ENCODE results near the gene SEC61G.

The SEC61G gene

DNA sequence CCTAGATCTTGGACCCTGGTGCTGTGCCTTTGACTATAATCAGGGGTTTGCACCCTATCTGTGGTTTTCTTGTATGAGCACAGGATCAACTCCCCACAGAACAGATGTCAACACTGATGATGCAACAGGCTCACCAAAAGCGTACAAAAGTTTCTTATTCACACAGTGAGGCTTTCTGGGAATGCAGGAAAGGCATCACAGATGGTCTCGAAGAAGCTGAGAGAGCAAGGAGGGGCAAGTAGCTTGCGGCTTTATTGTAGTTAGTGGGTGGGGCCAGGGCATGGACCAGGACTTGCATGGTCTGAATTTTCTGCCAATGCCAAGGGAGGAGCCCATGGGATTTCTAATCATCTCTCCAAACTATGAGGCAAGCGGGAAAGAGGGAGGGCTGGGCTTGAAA is 46.2 kb downstream of the SEC61G start:
- H3K27ac ChIP-seq (ENCODE audit: low read length): no peak overlapping the region
- TF ChIP-seq, protein P1, sequence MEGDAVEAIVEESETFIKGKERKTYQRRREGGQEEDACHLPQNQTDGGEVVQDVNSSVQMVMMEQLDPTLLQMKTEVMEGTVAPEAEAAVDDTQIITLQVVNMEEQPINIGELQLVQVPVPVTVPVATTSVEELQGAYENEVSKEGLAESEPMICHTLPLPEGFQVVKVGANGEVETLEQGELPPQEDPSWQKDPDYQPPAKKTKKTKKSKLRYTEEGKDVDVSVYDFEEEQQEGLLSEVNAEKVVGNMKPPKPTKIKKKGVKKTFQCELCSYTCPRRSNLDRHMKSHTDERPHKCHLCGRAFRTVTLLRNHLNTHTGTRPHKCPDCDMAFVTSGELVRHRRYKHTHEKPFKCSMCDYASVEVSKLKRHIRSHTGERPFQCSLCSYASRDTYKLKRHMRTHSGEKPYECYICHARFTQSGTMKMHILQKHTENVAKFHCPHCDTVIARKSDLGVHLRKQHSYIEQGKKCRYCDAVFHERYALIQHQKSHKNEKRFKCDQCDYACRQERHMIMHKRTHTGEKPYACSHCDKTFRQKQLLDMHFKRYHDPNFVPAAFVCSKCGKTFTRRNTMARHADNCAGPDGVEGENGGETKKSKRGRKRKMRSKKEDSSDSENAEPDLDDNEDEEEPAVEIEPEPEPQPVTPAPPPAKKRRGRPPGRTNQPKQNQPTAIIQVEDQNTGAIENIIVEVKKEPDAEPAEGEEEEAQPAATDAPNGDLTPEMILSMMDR (IDR thresholded peaks at IDR 0.05; ENCODE audit: low read depth, low read length): no peak
- TF ChIP-seq EZH2phosphoT487 (IDR thresholded peaks at IDR 0.05; ENCODE audit: low read depth): no peak
- H3K36me3 ChIP-seq (replicated peaks; ENCODE audit: low read depth, low read length): no peaks in the 10 kb centered on the region
- no peaks in the 10 kb centered on the region for H3K4me1 ChIP-seq (ENCODE audit: low read length)
- H3K9me3 ChIP-seq (ENCODE audit: insufficient read depth, low read length): no peaks in the 10 kb centered on the region; the same call in 1 of the 2 replicates
- no peak overlapping the region for H3K4me3 ChIP-seq (ENCODE audit: low read length)
- H4K20me1 ChIP-seq (ENCODE audit: insufficient read depth, low read length): no peaks in the 10 kb centered on the region
- H3K27me3 ChIP-seq (ENCODE audit: low read depth, low read length): no peaks in the 10 kb centered on the region
- no peak overlapping the region for H2AFZ ChIP-seq (ENCODE audit: low read depth, low read length)
- no peaks in the 10 kb centered on the region for H3K79me2 ChIP-seq (ENCODE audit: low read length)
- H3K4me2 ChIP-seq (ENCODE audit: low read length): no peak overlapping the region
- H3K9ac ChIP-seq (ENCODE audit: low read length): no peak overlapping the region

DNA sequence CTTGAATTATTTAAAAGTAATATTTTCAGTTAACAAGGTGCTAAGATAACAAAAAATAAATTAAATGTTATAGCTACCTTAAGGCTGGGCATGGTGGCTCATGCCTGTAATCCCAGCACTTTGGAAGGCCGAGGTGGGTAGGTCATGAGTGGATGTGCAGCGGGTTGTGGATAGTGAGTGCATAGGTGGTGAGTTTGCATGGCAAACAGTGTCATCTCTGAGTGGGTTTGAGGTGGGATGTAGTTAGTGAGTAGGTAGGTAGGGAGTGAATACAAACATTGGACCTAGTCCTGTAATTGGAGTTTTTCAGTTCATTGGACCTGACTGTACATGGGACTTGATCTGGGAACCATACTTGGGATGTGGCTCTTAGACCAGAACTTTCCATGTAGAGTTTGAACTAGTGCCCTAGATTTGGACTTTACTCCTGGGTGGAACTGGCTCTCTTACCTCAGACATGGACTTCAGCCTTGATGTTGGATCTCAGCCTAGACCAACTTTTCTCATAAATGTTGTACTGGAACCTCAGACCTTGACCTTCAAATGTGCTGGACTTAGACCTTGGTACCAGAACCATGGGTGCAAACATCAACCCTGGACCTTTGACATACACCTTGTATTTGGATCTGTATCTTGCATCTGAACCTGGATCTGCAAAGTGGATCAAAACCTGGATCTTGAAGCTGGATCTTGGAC is 47.0 kb downstream of the SEC61G start:
- H4K20me1 ChIP-seq (ENCODE audit: insufficient read depth, low read length): no peaks in the 10 kb centered on the region
- no peaks in the 10 kb centered on the region for H3K4me1 ChIP-seq (ENCODE audit: low read length)
- H3K27ac ChIP-seq (ENCODE audit: low read length): no peak overlapping the region
- no peaks in the 10 kb centered on the region for H3K27me3 ChIP-seq (ENCODE audit: low read depth, low read length)
- H3K4me3 ChIP-seq (ENCODE audit: low read length): no peak overlapping the region
- H3K36me3 ChIP-seq (replicated peaks; ENCODE audit: low read depth, low read length): no peaks in the 10 kb centered on the region
- H3K9ac ChIP-seq (ENCODE audit: low read length): no peak overlapping the region
- no peak for TF ChIP-seq EZH2phosphoT487 (IDR thresholded peaks at IDR 0.05; ENCODE audit: low read depth)
- TF ChIP-seq, protein P1 (IDR thresholded peaks at IDR 0.05; ENCODE audit: low read depth, low read length): no peak
- no peaks in the 10 kb centered on the region; the same call in 1 of the 2 replicates for H3K9me3 ChIP-seq (ENCODE audit: insufficient read depth, low read length)
- H3K4me2 ChIP-seq (ENCODE audit: low read length): no peak overlapping the region
- H2AFZ ChIP-seq (ENCODE audit: low read depth, low read length): no peak overlapping the region
- H3K79me2 ChIP-seq (ENCODE audit: low read length): no peaks in the 10 kb centered on the region

DNA sequence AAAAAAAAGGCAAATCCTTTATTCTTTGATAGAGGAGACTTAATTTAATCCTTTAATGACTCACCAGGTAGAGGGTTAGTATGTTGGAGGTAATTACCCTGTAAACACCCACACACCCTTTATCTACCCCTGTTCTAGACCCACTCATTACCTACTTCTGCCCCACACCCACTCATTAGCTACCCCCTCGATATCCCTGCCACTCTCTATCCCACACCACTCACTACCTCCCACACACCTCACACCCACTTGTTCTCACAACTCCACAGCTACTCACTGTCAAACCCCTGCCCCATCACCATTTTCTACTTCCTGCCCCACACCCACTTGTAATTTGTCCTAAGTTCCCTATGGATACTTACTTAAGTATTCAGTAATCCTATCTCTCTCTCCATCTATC is 49.7 kb downstream of the SEC61G start:
- TF ChIP-seq EZH2phosphoT487 (IDR thresholded peaks at IDR 0.05; ENCODE audit: low read depth): no peak
- TF ChIP-seq, protein P1 (IDR thresholded peaks at IDR 0.05; ENCODE audit: low read depth, low read length): no peak
- no peak overlapping the region for H2AFZ ChIP-seq (ENCODE audit: low read depth, low read length)
- H3K4me1 ChIP-seq (ENCODE audit: low read length): peaks cover 9% of the 10 kb centered on the region
- no peaks in the 10 kb centered on the region for H3K9me3 ChIP-seq (ENCODE audit: insufficient read depth, low read length)
- no peaks in the 10 kb centered on the region for H3K36me3 ChIP-seq (replicated peaks; ENCODE audit: low read depth, low read length)
- no peak overlapping the region for H3K9ac ChIP-seq (ENCODE audit: low read length)
- no peak overlapping the region for H3K27ac ChIP-seq (ENCODE audit: low read length)
- H3K27me3 ChIP-seq (ENCODE audit: low read depth, low read length): no peaks in the 10 kb centered on the region
- H4K20me1 ChIP-seq (ENCODE audit: insufficient read depth, low read length): no peaks in the 10 kb centered on the region
- H3K4me2 ChIP-seq (ENCODE audit: low read length): no peak overlapping the region
- H3K79me2 ChIP-seq (ENCODE audit: low read length): no peaks in the 10 kb centered on the region
- H3K4me3 ChIP-seq (ENCODE audit: low read length): no peak overlapping the region

DNA sequence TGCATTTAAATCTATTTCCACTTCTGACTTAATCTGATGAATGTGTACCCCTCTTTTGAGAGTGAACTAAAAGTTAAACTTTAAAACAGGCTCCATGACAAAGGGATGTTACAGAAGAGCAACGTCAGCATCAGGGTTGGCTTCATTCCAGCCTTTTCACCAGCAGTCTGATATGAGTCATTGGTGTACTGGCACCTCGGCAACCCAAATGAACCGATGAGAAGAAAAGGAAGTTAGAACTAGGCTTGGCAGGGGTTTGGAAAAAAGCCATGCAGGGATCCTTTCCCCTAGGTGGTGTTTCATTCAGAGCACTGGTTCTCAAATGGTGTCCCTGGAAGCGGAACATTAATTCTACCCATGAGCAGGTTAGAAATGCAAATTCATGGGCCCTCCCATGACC is 53.6 kb downstream of the SEC61G start:
- TF ChIP-seq, protein P1 (IDR thresholded peaks at IDR 0.05; ENCODE audit: low read depth, low read length): no peak
- no peak for TF ChIP-seq EZH2phosphoT487 (IDR thresholded peaks at IDR 0.05; ENCODE audit: low read depth)
- Histone ChIP-seq H3K79me2 (ENCODE audit: low read length) (no peaks in the 10 kb centered on the region), H3K4me3 (ENCODE audit: low read length) (no peak overlapping the region), H3K9me3 (ENCODE audit: insufficient read depth, low read length) (no peaks in the 10 kb centered on the region), H3K36me3 (replicated peaks; ENCODE audit: low read depth, low read length) (no peaks in the 10 kb centered on the region), H3K9ac (ENCODE audit: low read length) (no peak overlapping the region), H3K4me1 (ENCODE audit: low read length) (peaks cover 9% of the 10 kb centered on the region), H3K27ac (ENCODE audit: low read length) (no peak overlapping the region), H2AFZ (ENCODE audit: low read depth, low read length) (no peak overlapping the region), H3K27me3 (ENCODE audit: low read depth, low read length) (no peaks in the 10 kb centered on the region), H4K20me1 (ENCODE audit: insufficient read depth, low read length) (no peaks in the 10 kb centered on the region), H3K4me2 (ENCODE audit: low read length) (peak overlapping the region; percentile 37)

Data from OCI-LY3 (cell line).